CD4-positive, CD25-positive, alpha-beta regulatory T cell (primary cell): ENCODE data around the gene DNM1. TPM values are rescaled to one million over a fixed set of nuclear protein-coding genes. Genes with fewer than 3 reads are reported as not detected.
A peak's percentile ranks its signal among the peaks of the same experiment; 100 is the strongest.

Source experiments
- ATAC-seq, 2 donors: fragments of 150-1000 bp; cut with Tn5 transposase; one replicate each; pipeline ENCODE4 v1.10.0; 2021; ENCODE audit warnings: low read depth in 2 of 2, moderate number of reproducible peaks in 2 of 2, moderate library complexity in 1 of 2
- DNase-seq, 3 donors: peaks; one replicate each; pipeline versions ENCODE4 v3.0.0 to v3.0.0-alpha.2; 2012 to 2022; ENCODE audit warnings: mixed read lengths in 1 of 3
- H3K27ac ChIP-seq: one replicate; pipeline ENCODE4 v1.7.0; 2013; ENCODE audit warnings: mild to moderate bottlenecking, low read length; ENCODE audit not compliant: insufficient read depth, poor library complexity, severe bottlenecking
- H3K27me3 ChIP-seq: one replicate; pipeline ENCODE4 v1.7.0; 2013; ENCODE audit warnings: low read length; ENCODE audit not compliant: control insufficient read depth, insufficient read depth
- H3K36me3 ChIP-seq: one replicate; pipeline ENCODE4 v1.7.0; 2013; ENCODE audit warnings: mild to moderate bottlenecking, low read length, moderate library complexity; ENCODE audit not compliant: control insufficient read depth, insufficient read depth
- H3K4me1 ChIP-seq: 2 replicates; pipeline ENCODE4 v1.7.0; 2013; ENCODE audit warnings: mild to moderate bottlenecking, low read length; ENCODE audit not compliant: insufficient read depth, control insufficient read depth, poor library complexity, severe bottlenecking
- H3K4me3 ChIP-seq: one replicate; pipeline ENCODE4 v1.7.0; 2013; ENCODE audit warnings: low read depth, mild to moderate bottlenecking, low read length, moderate library complexity
- H3K9me3 ChIP-seq, 2 experiments: 1 replicate in 1 of 2; 2 replicates in 1 of 2; pipeline ENCODE4 v1.7.0; 2013; ENCODE audit warnings: low read length in 2 of 2, mild to moderate bottlenecking in 1 of 2, moderate library complexity in 1 of 2; ENCODE audit not compliant: control insufficient read depth in 2 of 2
- H3K27ac Mint-ChIP-seq, 3 donors: one replicate each; pipeline ENCODE4 v1.8.0; 2020 to 2022; ENCODE audit warnings: mild to moderate bottlenecking in 3 of 3, mixed read lengths in 3 of 3, moderate library complexity in 2 of 3
- H3K27me3 Mint-ChIP-seq: one replicate; pipeline ENCODE4 v1.8.0; 2022; ENCODE audit warnings: mild to moderate bottlenecking, mixed read lengths
- H3K36me3 Mint-ChIP-seq: one replicate; pipeline ENCODE4 v1.8.0; 2020; ENCODE audit warnings: mixed read lengths
- H3K4me1 Mint-ChIP-seq, 4 donors: one replicate each; pipeline ENCODE4 v1.8.0; 2020 to 2022; ENCODE audit warnings: mixed read lengths in 4 of 4, mild to moderate bottlenecking in 1 of 4
- H3K4me3 Mint-ChIP-seq, 4 donors: one replicate each; pipeline ENCODE4 v1.8.0; 2020 to 2022; ENCODE audit warnings: mild to moderate bottlenecking in 4 of 4, mixed read lengths in 4 of 4, moderate library complexity in 3 of 4
- H3K9me3 Mint-ChIP-seq, 7 donors: one replicate each; pipeline ENCODE4 v1.8.0; 2020 to 2022; ENCODE audit warnings: mixed read lengths in 7 of 7, mild to moderate bottlenecking in 3 of 7, moderate library complexity in 2 of 7
- polyA plus RNA-seq, 4 donors: library from polyadenylated mRNA; unstranded; fragments of 300-500 nt; fragmentation: Illumina TruSeq; gene quantifications; one replicate each; pipeline ENCODE4 v1.2.3, GENCODE V29; 2021
- total RNA-seq: library from RNA; stranded (reverse); gene quantifications from one replicate; pipeline ENCODE4 v1.2.3, GENCODE V29; 2022

The DNM1 gene
- total and polyA plus RNA-seq, 5 donors from 2014 or later: 1.5 TPM; not detected in 4

DNA sequence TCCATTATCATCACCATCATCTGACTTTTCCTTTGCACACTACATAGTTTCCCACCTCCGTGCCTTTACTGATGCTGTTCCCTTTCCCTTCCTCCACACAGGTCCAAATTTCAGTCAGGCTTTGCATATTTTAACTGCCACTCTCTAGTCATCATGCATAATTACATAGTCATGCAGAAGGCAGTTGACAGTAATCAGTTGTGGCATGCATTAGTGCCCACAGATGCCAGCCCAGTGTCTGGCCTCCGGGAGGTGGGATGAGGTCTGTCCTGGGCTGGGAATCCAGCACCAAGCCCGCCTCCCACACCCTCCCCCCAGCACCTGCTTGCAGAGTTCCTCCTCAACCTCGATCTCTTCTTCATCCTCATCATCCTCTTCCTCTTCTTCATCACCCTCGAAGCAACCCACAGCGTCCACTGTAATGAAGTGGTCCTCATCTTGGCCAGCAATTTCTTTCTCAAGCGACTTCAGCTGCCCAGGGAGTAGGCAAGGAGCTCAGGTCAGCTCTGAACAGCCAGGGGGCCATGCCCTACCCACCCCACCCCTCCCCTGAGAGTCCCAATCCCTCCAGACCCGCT lies 34.4 kb upstream of the DNM1 start:
- H3K4me3 ChIP-seq: no peak overlapping the region
- H3K9me3 ChIP-seq: no peaks in the 10 kb centered on the region
- DNase-seq (no peak), ATAC-seq (no peak)
- no peak overlapping the region for H3K27ac Mint-ChIP-seq
- H3K9me3 Mint-ChIP-seq: no peaks in the 10 kb centered on the region
- peaks cover 0 to 5% (median 0%) of the 10 kb centered on the region in 4 donors for H3K4me1 Mint-ChIP-seq
- no peaks in the 10 kb centered on the region for H3K27me3 ChIP-seq
- no peak overlapping the region for H3K4me3 Mint-ChIP-seq
- H3K36me3 ChIP-seq: peaks cover 46% of the 10 kb centered on the region
- H3K27me3 Mint-ChIP-seq: no peaks in the 10 kb centered on the region
- peaks cover 31% of the 10 kb centered on the region for H3K36me3 Mint-ChIP-seq
- no peak overlapping the region for H3K27ac ChIP-seq
- no peaks in the 10 kb centered on the region for H3K4me1 ChIP-seq

DNA sequence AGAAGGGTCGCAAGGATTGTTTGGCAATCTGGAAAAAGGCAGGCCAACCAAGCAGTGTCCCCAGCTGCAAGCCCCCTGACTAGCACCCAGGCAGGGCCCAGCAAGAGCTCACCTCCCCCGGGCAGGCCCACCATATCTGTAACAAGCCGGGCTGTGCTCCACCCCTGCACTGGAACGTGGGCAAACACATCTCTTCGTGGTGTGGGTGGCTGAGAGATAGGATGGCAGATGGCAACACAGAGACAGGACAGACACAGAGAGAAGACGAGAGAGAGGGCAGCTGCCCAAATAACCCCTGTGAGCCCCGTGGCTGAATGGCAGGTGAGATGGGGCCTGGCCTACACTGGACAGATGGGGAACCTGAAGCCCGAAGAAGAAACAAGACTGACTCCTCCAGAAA lies 33.7 kb upstream of the DNM1 start:
- H3K4me3 ChIP-seq: no peak overlapping the region
- H3K27me3 Mint-ChIP-seq: no peaks in the 10 kb centered on the region
- H3K9me3 Mint-ChIP-seq: no peaks in the 10 kb centered on the region
- H3K36me3 Mint-ChIP-seq: peaks cover 33% of the 10 kb centered on the region
- peak overlapping the region in 1 of 3 donors; percentile 86 for H3K27ac Mint-ChIP-seq
- peaks cover 0 to 5% (median 0%) of the 10 kb centered on the region in 4 donors for H3K4me1 Mint-ChIP-seq
- peaks cover 45% of the 10 kb centered on the region for H3K36me3 ChIP-seq
- DNase-seq: no peak
- no peaks in the 10 kb centered on the region for H3K9me3 ChIP-seq
- H3K4me1 ChIP-seq: no peaks in the 10 kb centered on the region
- no peak overlapping the region for H3K4me3 Mint-ChIP-seq
- no peaks in the 10 kb centered on the region for H3K27me3 ChIP-seq
- no peak for ATAC-seq
- no peak overlapping the region for H3K27ac ChIP-seq

DNA sequence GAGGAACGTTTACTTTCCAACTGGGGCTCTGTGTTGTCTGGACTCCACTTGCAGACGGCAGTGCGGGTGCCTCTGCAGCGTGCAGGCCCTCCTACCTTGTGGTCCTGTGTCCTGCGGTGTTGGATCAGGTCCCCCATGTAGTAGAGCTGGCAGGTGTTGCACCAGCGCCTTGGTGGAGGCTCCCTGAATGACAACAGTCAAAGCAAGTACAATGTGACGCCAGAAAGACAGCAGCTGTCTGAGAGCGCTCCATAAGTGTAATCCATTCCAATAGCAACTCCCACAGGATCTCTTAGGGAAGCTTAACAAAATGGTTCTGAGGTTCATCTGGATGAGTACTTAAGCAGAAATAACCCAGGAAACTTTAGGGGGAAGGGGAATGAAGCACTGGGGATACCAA lies 33.3 kb upstream of the DNM1 start:
- Histone ChIP-seq H3K27me3 (no peaks in the 10 kb centered on the region), H3K36me3 (peaks cover 45% of the 10 kb centered on the region), H3K4me1 (no peaks in the 10 kb centered on the region), H3K27ac (no peak overlapping the region), H3K4me3 (no peak overlapping the region), H3K9me3 (no peaks in the 10 kb centered on the region)
- no peak for DNase-seq
- no peaks in the 10 kb centered on the region for H3K9me3 Mint-ChIP-seq
- no peak overlapping the region for H3K4me3 Mint-ChIP-seq
- H3K27me3 Mint-ChIP-seq: no peaks in the 10 kb centered on the region
- ATAC-seq: no peak
- peaks cover 0 to 5% (median 0%) of the 10 kb centered on the region in 4 donors for H3K4me1 Mint-ChIP-seq
- H3K36me3 Mint-ChIP-seq: peaks cover 32% of the 10 kb centered on the region
- no peak overlapping the region for H3K27ac Mint-ChIP-seq

DNA sequence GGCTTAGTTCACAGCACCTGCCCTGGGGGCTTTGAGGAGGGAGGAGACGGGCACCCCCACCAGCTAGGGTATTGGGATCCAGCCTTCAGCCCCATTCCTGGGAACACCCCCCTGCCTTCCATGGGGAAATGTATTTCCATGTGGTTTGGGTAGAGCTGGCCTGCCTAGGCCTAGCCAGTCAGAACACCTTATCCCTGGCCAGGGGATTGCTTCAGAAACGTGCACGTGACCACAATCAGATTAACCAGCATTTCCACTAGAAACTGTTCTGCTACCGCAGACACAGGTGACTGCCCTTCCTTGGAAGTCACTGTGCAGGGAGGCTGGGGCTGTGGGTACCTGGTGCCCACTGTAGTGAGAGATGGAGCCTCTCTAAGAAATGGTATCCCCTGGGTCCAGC lies 29.1 kb upstream of the DNM1 start:
- Mint-ChIP-seq H3K36me3 (peaks cover 32% of the 10 kb centered on the region), H3K4me3 (no peak overlapping the region), H3K9me3 (no peaks in the 10 kb centered on the region), H3K27me3 (no peaks in the 10 kb centered on the region), H3K27ac (no peak overlapping the region), H3K4me1 (no peaks in the 10 kb centered on the region)
- Histone ChIP-seq H3K27me3 (no peaks in the 10 kb centered on the region), H3K27ac (no peak overlapping the region), H3K4me1 (no peaks in the 10 kb centered on the region), H3K9me3 (no peaks in the 10 kb centered on the region), H3K36me3 (peaks cover 55% of the 10 kb centered on the region), H3K4me3 (no peak overlapping the region)
- ATAC-seq (no peak), DNase-seq (no peak)

DNA sequence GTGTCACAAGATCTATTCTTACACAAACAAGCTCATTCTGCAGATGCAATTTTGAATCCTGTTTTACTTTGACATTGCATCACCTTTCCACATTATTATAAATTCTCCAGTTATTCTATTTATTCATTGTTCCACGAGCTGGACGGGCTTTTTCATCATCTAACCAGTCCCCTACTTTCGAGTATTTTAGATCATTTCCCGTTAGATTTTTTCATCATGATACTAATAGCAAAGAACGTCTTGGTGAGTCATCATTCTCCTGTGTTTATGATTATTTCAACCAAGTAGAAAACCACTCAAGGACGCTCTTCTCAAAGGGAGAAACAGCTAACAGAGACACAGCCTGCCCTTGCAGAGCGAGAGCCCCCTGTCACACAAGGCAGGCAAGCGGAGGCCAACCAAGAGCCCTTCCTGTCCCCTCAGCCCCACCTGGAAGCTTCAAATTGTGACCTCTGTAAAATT lies 28.0 kb upstream of the DNM1 start:
- Mint-ChIP-seq H3K4me3 (no peak overlapping the region), H3K27me3 (no peaks in the 10 kb centered on the region), H3K9me3 (peaks cover 0 to 2% (median 0%) of the 10 kb centered on the region in 7 donors), H3K36me3 (peaks cover 35% of the 10 kb centered on the region), H3K4me1 (no peaks in the 10 kb centered on the region), H3K27ac (no peak overlapping the region)
- no peak for ATAC-seq
- H3K9me3 ChIP-seq: no peaks in the 10 kb centered on the region
- H3K27me3 ChIP-seq: no peaks in the 10 kb centered on the region
- DNase-seq: no peak
- no peak overlapping the region for H3K27ac ChIP-seq
- peaks cover 55% of the 10 kb centered on the region for H3K36me3 ChIP-seq
- no peaks in the 10 kb centered on the region for H3K4me1 ChIP-seq
- H3K4me3 ChIP-seq: no peak overlapping the region

DNA sequence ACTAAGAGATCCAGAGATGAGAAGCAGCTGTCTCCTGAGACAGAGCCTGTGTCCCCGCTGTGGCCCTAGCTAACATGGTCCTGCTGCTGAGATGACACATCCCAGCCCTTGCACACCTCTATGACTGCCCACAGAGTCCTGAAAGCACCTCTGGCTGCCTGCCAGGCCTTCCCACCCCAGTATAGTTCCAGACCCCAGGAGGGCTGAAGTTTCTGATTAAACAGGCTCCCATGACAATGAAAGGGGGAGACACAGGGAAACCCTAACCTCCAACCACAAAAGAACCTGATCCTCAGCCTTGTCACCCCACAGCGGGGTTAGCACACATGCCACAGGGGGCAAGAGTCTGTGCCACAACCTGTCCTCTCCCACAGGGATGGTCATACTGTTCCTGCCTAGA lies 27.5 kb upstream of the DNM1 start:
- no peaks in the 10 kb centered on the region for H3K4me1 Mint-ChIP-seq
- Histone ChIP-seq H3K4me3 (no peak overlapping the region), H3K36me3 (peaks cover 56% of the 10 kb centered on the region), H3K27ac (no peak overlapping the region), H3K27me3 (no peaks in the 10 kb centered on the region), H3K9me3 (no peaks in the 10 kb centered on the region), H3K4me1 (no peaks in the 10 kb centered on the region)
- no peak overlapping the region for H3K27ac Mint-ChIP-seq
- no peak for ATAC-seq
- peaks cover 0 to 2% (median 0%) of the 10 kb centered on the region in 7 donors for H3K9me3 Mint-ChIP-seq
- H3K27me3 Mint-ChIP-seq: no peaks in the 10 kb centered on the region
- DNase-seq: no peak
- peaks cover 30% of the 10 kb centered on the region for H3K36me3 Mint-ChIP-seq
- no peak overlapping the region for H3K4me3 Mint-ChIP-seq

DNA sequence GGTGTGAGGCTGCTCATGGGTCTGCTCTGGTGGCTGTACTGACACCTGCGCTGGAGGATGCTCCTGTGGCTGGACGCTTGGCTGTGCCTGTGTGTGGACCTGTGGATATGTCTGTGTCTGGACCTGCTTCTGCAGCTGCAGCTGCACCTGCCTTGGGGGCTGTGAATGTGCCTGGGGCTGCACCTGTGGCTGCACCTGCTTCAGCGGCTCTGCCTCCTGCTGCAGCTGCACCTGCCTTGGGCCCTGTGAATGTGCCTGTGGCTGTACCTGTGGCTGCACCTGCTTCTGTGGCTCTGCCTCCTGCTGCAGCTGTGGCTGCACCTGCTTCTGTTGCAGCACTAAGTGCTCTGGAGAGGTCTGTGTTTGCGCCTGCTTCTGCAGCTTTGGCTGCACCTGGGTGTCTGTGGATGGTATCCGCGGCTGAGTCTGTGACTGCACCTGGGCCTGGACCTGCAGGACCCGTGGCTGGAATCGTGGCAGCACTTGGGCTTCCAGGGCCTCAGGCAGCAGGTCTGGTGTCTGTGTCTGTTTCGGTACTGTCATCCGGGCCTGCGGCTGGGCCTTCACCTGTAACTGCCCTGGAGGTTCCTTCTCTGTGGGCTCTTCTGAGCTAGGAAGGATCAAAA lies 24.3 kb upstream of the DNM1 start:
- Mint-ChIP-seq H3K9me3 (peaks cover 0 to 2% (median 0%) of the 10 kb centered on the region in 7 donors), H3K27ac (no peak overlapping the region), H3K27me3 (no peaks in the 10 kb centered on the region), H3K4me3 (no peak overlapping the region), H3K4me1 (peaks cover 0 to 1% (median 0%) of the 10 kb centered on the region in 4 donors), H3K36me3 (peaks cover 40% of the 10 kb centered on the region)
- peaks cover 69% of the 10 kb centered on the region for H3K36me3 ChIP-seq
- H3K27ac ChIP-seq: no peak overlapping the region
- H3K4me3 ChIP-seq: no peak overlapping the region
- no peaks in the 10 kb centered on the region for H3K4me1 ChIP-seq
- H3K9me3 ChIP-seq: no peaks in the 10 kb centered on the region
- ATAC-seq (no peak), DNase-seq (no peak)
- H3K27me3 ChIP-seq: no peaks in the 10 kb centered on the region

DNA sequence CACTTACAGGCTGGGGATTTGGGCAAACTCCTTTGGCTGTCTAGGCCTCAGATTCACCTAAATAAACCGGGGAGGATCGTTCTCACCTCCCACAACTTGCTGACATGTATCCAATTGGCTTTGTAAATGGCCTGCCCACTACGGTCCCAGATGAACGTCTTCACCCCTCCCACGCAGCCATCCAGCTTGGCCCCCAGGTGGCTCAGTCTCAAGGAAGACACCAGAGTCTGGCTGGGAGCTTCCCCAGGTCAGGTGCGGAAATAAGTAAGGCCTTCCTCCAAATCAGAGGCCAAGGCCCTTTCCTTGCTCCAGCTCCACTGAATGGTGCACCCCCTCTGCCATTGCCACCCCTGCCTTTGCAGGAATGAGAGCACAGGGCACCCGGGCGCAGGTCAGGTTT lies 23.2 kb upstream of the DNM1 start:
- Histone ChIP-seq H3K27me3 (no peaks in the 10 kb centered on the region), H3K4me3 (no peak overlapping the region), H3K27ac (no peak overlapping the region), H3K9me3 (no peaks in the 10 kb centered on the region), H3K4me1 (no peaks in the 10 kb centered on the region), H3K36me3 (peaks cover 65% of the 10 kb centered on the region)
- Mint-ChIP-seq H3K36me3 (peaks cover 37% of the 10 kb centered on the region), H3K27ac (peak overlapping the region in 1 of 3 donors; percentile 69), H3K4me3 (no peak overlapping the region), H3K27me3 (no peaks in the 10 kb centered on the region), H3K4me1 (peaks cover 0 to 5% (median 0%) of the 10 kb centered on the region in 4 donors), H3K9me3 (peaks cover 0 to 2% (median 0%) of the 10 kb centered on the region in 7 donors)
- ATAC-seq: no peak
- no peak for DNase-seq
